IMR-90 (cell line): ENCODE results near the gene STRIP2. TPM values are rescaled to one million over a fixed set of nuclear protein-coding genes. Genes with fewer than 3 reads are reported as not detected.
"Not testable (repeated sequence)": the region's sequence is repeated elsewhere in the genome, so short reads cannot be mapped to it uniquely, and the experiment has no call there.

Source experiments
- ATAC-seq: fragments of 200-7000 bp; cut with Tn5 transposase; 2 replicates; pipeline ENCODE4 v1.9.1; 2020; ENCODE audit warnings: low read depth, mild to moderate bottlenecking, moderate library complexity
- BruUV-seq: library from RNA; stranded (reverse); fragments of 400-500 nt; replicated peaks from 2 replicates; lab custom pipeline; 2021; lab: Mats Ljungman, UMichigan
- CTCF ChIA-PET: fragments of 300-600 bp; formaldehyde crosslinking; extraction: SDS; loops from one replicate; lab custom pipeline; 2021; ENCODE audit warnings: antibody characterized with exemption; lab: Yijun Ruan, JAX
- POLR2A ChIA-PET: fragments of 300-600 bp; sonication (Branson Sonifier 250); formaldehyde crosslinking; loops from one replicate; lab custom pipeline; 2022; ENCODE audit warnings: antibody characterized with exemption; ENCODE audit not compliant: unreplicated experiment; lab: Charles Lee
- DNase-seq: peaks from one replicate; pipeline ENCODE4 v3.0.0; 2013
- H2AFZ ChIP-seq: replicated peaks from 2 replicates; pipeline ENCODE3; 2013; ENCODE audit warnings: low read length, mild to moderate bottlenecking; ENCODE audit not compliant: poor library complexity
- H2AK5ac ChIP-seq: 2 replicates; pipeline ENCODE4 v1.6.1; 2013; ENCODE audit warnings: low read depth, low read length, inconsistent platforms
- H2AK9ac ChIP-seq: replicated peaks from 2 replicates; pipeline ENCODE3; 2013; ENCODE audit warnings: mild to moderate bottlenecking, low read depth, low read length, moderate library complexity; ENCODE audit not compliant: poor library complexity
- H2BK120ac ChIP-seq: 2 replicates; pipeline ENCODE4 v1.6.1; 2013; ENCODE audit warnings: low read depth, low read length, inconsistent platforms
- H2BK15ac ChIP-seq: 3 replicates; pipeline ENCODE4 v1.6.1; 2013; ENCODE audit warnings: low read depth, low read length, inconsistent platforms
- H2BK20ac ChIP-seq: 2 replicates; pipeline ENCODE4 v1.6.1; 2013; ENCODE audit warnings: low read depth, mild to moderate bottlenecking, inconsistent platforms, low read length, moderate library complexity
- H2BK5ac ChIP-seq: 2 replicates; pipeline ENCODE4 v1.6.1; 2013; ENCODE audit warnings: mild to moderate bottlenecking, low read depth, low read length, inconsistent platforms; ENCODE audit not compliant: poor library complexity, severe bottlenecking
- H3K14ac ChIP-seq: replicated peaks from 2 replicates; pipeline ENCODE4 v1.6.1; 2013; ENCODE audit warnings: low read depth, low read length, inconsistent platforms
- H3K18ac ChIP-seq: 2 replicates; pipeline ENCODE4 v1.6.1; 2013; ENCODE audit warnings: low read depth, low read length, control low read depth
- H3K23ac ChIP-seq: 2 replicates; pipeline ENCODE4 v1.6.1; 2013; ENCODE audit warnings: low read depth, low read length, inconsistent platforms
- H3K27ac ChIP-seq: 2 replicates; pipeline ENCODE4 v1.5.1; 2013; ENCODE audit warnings: mild to moderate bottlenecking, control low read depth, low read length; ENCODE audit not compliant: insufficient read depth
- H3K27me3 ChIP-seq: 2 replicates; pipeline ENCODE4 v1.6.1; 2013; ENCODE audit warnings: low read length; ENCODE audit not compliant: control insufficient read depth, insufficient read depth
- H3K36me3 ChIP-seq: 2 replicates; pipeline ENCODE4 v1.6.1; 2013; ENCODE audit warnings: low read length, mixed read lengths; ENCODE audit not compliant: control insufficient read depth, insufficient read depth
- H3K4ac ChIP-seq: 2 replicates; pipeline ENCODE4 v1.6.1; 2013; ENCODE audit warnings: low read depth, low read length, inconsistent platforms
- H3K4me1 ChIP-seq: 2 replicates; pipeline ENCODE4 v1.6.1; 2013; ENCODE audit warnings: low read length, mixed read lengths; ENCODE audit not compliant: control insufficient read depth, insufficient read depth
- H3K4me2 ChIP-seq: 2 replicates; pipeline ENCODE4 v1.6.1; 2013; ENCODE audit warnings: low read depth, mild to moderate bottlenecking, control low read depth, low read length, moderate library complexity
- H3K4me3 ChIP-seq: 2 replicates; pipeline ENCODE4 v1.5.1; 2013; ENCODE audit warnings: low read depth, mild to moderate bottlenecking, control low read depth, low read length, moderate library complexity; ENCODE audit not compliant: insufficient read depth
- H3K56ac ChIP-seq: 2 replicates; pipeline ENCODE4 v1.6.1; 2013; ENCODE audit warnings: low read length, inconsistent platforms; ENCODE audit not compliant: insufficient read depth; ENCODE audit errors: extremely low read depth
- H3K79me1 ChIP-seq, 2 experiments: 2 replicates each; pipeline ENCODE4 v1.6.1; 2013; ENCODE audit warnings: low read length in 2 of 2, inconsistent platforms in 1 of 2, low read depth in 1 of 2
- H3K9ac ChIP-seq: 2 replicates; pipeline ENCODE4 v1.6.1; 2013; ENCODE audit warnings: low read depth, low read length, control low read depth
- H3K9me1 ChIP-seq: 2 replicates; pipeline ENCODE4 v1.6.1; 2013; ENCODE audit warnings: low read length, inconsistent platforms; ENCODE audit not compliant: insufficient read depth
- H3K9me3 ChIP-seq: 2 replicates; pipeline ENCODE4 v1.6.1; 2013; ENCODE audit warnings: low read length; ENCODE audit not compliant: control insufficient read depth, insufficient read depth
- H4K20me1 ChIP-seq: 2 replicates; pipeline ENCODE4 v1.6.1; 2013; ENCODE audit warnings: low read length, inconsistent platforms; ENCODE audit not compliant: insufficient read depth
- H4K5ac ChIP-seq: 2 replicates; pipeline ENCODE4 v1.6.1; 2013; ENCODE audit warnings: mild to moderate bottlenecking, low read depth, low read length, control low read depth
- H4K8ac ChIP-seq, 2 experiments: 2 replicates each; pipeline ENCODE4 v1.6.1; 2013; ENCODE audit warnings: low read depth in 2 of 2, low read length in 2 of 2, control low read depth in 1 of 2, inconsistent platforms in 1 of 2
- H4K91ac ChIP-seq: 2 replicates; pipeline ENCODE4 v1.6.1; 2013; ENCODE audit warnings: low read depth, low read length, inconsistent platforms; ENCODE audit not compliant: insufficient read depth
- CEBPB ChIP-seq: IDR thresholded peaks from 2 replicates; pipeline ENCODE4 v1.6.1; 2012; ENCODE audit warnings: low read depth, low read length, improper control_type of control experiment
- WGBS, 2 experiments: methylation state at CpG; one replicate each; pipeline versions ENCODE4 v1.1.5 to v1.1.7; 2013; ENCODE audit warnings: missing lambda C conversion rate in 2 of 2; ENCODE audit not compliant: insufficient read length in 1 of 2; ENCODE audit errors: extremely low coverage in 2 of 2; 5-methylcytosine and 5-hydroxymethylcytosine counted together
- dilution Hi-C: fragments of 300-500 bp; cut with HindIII; formaldehyde crosslinking; loops from one replicate; pipeline ENCODE4 v1.14.3; 2018; ENCODE audit warnings: low sequenced_read_pairs; ENCODE audit not compliant: unreplicated experiment
- in situ Hi-C: fragments of 300-500 bp; cut with MboI; formaldehyde crosslinking; loops from 3 replicates; pipeline ENCODE4 v1.14.3; 2019; ENCODE audit warnings: low sequenced_read_pairs, inconsistent platforms, mixed read lengths
- intact Hi-C: fragments of 100-400 bp; cut with micrococcal nuclease; formaldehyde crosslinking; loops from 2 replicates; pipeline ENCODE4 v1.10.0; 2022
- polyA plus RNA-seq, 3 experiments: library from polyadenylated mRNA; depleted of rRNA; stranded (reverse); fragments of >200 nt; gene quantifications; 2 replicates each; pipeline ENCODE4 v1.2.3, GENCODE V29; 2012; ENCODE audit warnings: low replicate concordance in 1 of 3
- total RNA-seq: library from RNA; depleted of rRNA; stranded (reverse); fragments of >200 nt; gene quantifications from 2 replicates; pipeline ENCODE4 v1.2.3, GENCODE V29; 2012

Gene STRIP2
- total and polyA plus RNA-seq, 2 of the 4 experiments (the other 2 are of a cell fraction): 1.8 to 3.0 TPM

- H3K4me3 ChIP-seq, H2AK5ac ChIP-seq, H3K4ac ChIP-seq, H2BK15ac ChIP-seq, H3K56ac ChIP-seq, H3K23ac ChIP-seq, H3K9me1 ChIP-seq, H3K9me3 ChIP-seq, BruUV-seq, H3K79me1 ChIP-seq, H2AK9ac ChIP-seq, H2BK20ac ChIP-seq, dilution Hi-C loops, H3K18ac ChIP-seq, in situ Hi-C loops, H2BK120ac ChIP-seq, H4K20me1 ChIP-seq, H3K27ac ChIP-seq, intact Hi-C loops, H4K91ac ChIP-seq, H4K5ac ChIP-seq, H4K8ac ChIP-seq, H3K4me1 ChIP-seq, H3K9ac ChIP-seq, H3K14ac ChIP-seq, H3K36me3 ChIP-seq, H3K4me2 ChIP-seq, H2BK5ac ChIP-seq, POLR2A ChIA-PET, H2AFZ ChIP-seq: not testable (repeated sequence)
- CTCF ChIA-PET: interaction anchor here (0.6 to 0.7 kb wide), 2 partner anchors 31 to 44 kb away, joined by 3 read pairs; no protein-coding TSS in a partner anchor
- 0 out of 2 replicates have a peak, but pooled peaks have one; percentile 35 for ATAC-seq
- peak; percentile 84 for TF ChIP-seq CEBPB
- H3K27me3 ChIP-seq: peaks cover 30% of the 10 kb centered on the region
- DNase-seq: peak; percentile 51
- no CpG with 5 or more reads among the region's 2 CpGs for WGBS, 2 experiments
Observed at GRCh38 chr7:129524405-129524804, 90.2 kb downstream of the STRIP2 start.
